NCI-H446 treated with DMSO at 0.1 percent for 48 hours (cell line): ENCODE measurements around the gene ZNF613.
"Not testable (repeated sequence)": the region's sequence is repeated elsewhere in the genome, so short reads cannot be mapped to it uniquely, and the experiment has no call there.

ENCODE experiments used
- DNase-seq: peaks from one replicate; lab custom pipeline; 2025; lab: John Stamatoyannopoulos, UW

Gene ZNF613

DNA sequence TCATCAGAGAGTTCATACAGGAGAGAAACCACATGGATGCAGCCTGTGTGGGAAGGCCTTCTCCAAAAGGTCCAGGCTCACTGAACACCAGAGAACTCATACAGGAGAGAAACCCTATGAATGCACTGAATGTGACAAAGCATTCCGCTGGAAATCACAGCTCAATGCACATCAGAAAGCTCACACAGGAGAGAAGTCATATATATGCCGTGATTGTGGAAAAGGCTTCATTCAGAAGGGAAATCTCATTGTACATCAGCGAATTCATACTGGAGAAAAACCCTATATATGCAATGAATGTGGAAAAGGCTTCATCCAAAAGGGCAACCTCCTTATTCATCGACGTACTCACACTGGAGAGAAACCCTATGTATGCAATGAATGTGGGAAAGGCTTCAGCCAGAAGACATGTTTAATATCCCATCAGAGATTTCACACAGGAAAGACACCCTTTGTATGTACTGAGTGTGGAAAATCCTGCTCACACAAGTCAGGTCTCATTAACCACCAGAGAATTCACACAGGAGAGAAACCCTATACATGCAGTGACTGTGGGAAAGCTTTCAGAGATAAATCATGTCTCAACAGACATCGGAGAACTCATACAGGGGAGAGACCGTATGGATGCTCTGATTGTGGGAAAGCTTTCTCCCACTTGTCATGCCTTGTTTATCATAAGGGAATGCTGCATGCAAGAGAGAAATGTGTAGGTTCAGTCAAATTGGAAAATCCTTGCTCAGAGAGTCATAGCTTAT, 17.7 kb downstream of the ZNF613 start:
- no peak for DNase-seq

DNA sequence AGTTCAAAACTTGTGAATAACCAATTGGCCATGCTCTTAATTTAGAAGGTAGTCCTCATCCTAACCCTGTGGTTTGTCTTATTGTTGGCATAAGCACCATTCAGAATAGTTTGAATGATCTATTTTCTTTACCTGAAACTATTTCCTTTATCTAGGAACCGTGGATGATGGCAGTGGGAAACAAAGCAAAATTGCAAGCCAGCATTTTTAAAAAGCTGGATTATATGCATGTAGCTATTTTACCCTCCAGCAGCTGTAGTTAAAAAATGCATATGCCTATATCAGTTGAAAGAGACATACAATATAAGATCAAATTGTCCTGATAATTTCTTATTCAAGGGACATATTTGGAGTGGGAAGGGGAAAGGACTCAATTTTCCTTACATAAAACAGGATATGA, 19.3 kb downstream of the ZNF613 start:
- no peak for DNase-seq

DNA sequence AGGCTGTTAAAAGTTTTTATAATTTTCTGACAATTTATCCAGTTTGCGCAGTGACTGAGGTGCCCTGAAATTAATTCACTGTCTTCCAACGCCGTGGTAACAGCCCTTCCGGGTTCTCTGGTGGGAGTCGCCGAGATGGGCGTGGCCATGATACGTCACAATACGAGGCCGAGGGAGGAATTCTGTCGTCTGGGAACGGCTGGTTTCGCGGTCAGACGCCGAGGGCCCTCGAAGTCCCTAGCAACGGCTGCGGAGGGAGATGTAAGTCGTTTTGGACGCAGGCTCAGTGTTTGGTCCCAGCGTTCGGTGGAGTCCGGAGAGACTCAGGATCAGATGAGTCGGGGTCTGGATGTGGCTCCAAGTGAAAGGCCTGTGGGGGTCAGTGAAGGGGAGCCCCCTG, 21.7 kb downstream of the ZNF613 start:
- no peak for DNase-seq

DNA sequence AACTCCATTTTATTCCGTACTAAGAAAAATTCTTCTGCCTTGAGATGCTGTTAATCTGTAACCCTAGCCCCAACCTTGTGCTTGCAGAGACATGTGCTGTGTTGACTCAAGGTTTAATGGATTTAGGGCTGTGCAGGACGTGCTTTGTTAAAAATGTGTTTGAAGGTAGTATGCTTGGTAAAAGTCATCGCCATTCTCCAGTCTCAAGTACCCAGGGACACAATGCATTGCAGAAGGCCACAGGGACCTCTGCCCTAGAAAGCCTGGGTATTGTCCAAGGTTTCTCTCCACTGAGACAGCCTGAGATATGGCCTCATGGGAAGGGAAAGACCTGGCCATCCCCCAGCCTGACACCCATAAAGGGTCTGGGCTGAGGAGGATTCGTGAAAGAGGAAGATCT, 30.6 kb downstream of the ZNF613 start:
- DNase-seq, result not testable (repeated sequence)

DNA sequence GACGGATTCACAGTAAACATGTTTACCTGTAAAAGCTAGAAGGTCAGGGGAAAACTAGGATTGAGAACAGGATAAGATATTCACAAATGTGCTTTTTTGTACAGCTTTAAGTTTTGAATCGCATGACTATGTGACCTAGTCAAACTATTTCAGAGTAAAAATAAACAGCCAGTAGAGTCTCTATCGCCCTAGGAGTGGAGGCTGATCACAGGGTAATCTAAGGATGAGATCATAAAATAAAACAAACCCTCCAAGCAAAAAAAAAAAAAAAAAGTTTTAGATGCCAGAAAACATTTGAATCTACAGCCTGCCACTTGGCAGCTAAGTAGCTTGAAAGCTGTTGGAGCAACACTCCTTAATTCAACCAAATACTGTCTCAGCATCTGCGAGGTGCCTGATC, 32.5 kb downstream of the ZNF613 start:
- no peak for DNase-seq

DNA sequence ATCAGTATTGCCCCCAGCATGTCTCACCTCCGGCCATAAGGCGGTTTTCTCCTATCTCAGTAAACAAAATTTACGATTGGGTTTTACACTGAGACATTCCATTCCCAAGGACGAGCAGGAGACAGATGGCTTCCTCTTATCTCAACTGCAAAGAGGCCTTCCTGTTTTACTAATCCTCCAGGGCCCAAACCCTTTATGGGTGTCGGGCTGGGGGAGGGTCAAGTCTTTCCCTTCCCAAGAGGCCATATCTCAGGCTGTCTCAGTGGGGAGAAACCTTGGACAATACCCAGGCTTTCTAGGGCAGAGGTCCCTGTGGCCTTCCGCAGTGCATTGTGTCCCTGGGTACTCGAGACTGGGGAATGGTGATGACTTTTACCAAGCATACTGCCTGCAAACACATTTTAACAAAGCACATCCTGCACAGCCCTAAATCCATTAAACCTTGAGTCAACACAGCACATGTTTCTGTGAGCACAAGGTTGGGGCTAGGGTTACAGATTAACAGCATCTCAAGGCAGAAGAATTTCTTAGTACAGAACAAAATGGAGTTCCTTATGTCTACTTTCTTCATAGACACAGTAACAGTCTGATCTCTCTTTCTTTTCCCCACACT, 33.5 kb downstream of the ZNF613 start:
- DNase-seq, result not testable (repeated sequence)

DNA sequence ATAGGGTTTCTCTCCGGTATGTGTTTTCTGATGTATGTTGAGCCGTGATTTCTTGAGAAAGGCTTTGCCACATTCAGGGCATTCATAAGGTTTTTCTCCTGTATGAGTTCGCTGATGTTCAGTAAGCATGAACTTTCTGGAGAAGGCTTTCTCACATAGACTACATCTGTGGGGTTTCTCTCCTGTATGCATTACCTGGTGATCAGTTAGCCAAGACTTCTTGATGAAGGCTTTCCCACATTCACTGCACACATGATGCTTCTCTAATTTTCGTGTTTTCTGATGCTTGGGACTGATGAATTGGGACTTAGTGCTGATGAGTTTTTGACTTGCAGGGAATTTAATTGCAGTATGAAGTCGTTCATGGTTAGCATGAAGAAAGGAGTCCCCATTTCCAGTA, 38.3 kb downstream of the ZNF613 start:
- no peak for DNase-seq

DNA sequence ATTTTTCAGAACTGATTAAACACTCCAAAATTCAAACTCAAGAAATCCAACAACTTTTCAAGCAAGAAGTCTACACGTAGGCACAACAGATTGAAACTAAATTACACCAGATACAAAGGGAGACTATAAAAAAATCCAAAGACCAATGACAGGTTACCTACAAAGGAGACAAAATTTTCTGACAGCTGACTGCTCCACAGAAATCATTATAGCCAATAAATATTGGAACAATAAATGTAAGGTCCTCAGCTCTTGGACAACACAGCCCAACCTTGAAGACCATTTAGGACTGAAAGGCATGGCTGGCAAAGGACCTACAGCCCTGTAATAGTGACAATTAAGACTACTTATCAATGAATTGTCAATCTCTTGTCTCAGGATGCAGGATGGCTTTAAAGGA, 43.4 kb downstream of the ZNF613 start:
- DNase-seq, result no peak

DNA sequence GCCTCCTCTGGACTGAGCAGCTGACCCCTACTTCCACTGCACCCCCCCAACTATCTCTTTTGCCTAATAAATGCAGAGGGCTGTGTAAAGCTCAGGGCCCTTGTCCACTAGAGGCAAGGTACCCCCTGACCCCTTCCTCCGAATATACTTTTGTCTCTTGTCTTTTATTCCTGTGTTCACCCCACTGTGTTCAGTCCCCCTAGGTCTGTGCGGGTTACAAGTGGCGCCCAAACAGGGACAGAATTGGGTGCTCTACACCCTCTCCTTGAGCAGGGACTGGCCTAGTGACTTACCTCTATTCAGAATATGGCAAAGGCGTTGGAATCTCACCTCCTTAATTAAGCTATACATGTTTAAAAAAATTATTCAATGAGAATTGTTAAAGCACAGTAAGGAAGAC, 44.4 kb downstream of the ZNF613 start:
- no peak for DNase-seq

DNA sequence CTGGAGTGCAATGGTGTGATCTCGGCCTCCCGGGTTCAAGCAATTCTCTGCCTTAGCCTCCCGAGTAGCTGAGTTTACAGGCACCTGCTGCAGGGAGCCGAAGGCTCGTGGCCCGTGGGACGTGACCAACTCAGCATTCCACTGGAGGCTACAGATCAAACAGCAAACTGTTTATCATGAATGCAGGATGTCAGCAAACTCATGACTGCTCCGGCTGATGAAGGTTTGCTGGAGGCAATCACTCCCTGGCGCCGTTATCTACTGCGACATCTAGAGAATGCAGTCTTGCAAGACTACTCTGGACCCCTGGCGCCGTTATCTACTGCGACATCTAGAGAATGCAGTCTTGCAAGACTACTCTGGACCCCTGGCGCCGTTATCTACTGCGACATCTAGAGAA, 48.5 kb downstream of the ZNF613 start:
- DNase-seq, result not testable (repeated sequence)

DNA sequence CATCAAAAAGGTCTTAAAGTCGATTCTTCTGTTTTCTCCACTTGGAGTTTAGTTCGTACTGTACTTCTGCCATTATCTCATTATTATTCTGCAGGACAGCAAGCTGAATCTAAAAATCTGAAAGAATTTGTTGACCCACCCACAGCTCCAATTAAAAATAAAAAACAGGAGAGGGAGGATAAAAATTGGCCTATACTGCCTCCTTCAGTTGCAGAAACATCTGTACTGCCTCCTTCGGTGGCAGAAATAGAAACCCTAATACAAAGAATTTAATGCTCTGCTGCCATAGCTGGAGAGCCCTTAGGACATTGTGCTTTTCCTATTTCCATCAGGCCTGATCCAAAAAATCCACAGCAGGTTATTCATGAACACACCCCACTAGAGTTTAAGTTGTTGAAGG, 49.6 kb downstream of the ZNF613 start:
- no peak for DNase-seq

DNA sequence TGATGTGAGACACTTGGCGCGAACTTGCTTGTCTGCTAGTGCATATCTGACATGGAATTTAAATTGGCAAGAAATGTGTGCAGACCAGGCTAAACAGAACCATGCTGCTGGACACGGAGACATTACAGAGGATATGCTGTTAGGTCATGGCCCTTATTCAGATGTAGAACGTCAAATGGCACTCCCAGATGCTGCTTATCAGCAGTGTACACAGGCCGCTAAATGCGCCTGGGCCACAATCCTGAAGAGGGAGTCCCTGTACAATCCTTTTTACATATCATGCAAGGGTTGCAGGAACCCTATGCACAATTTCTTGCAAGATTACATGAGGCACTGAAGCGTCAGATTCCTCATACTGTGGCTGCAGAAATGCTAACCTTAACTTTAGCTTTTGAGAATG, 50.1 kb downstream of the ZNF613 start:
- no peak for DNase-seq

DNA sequence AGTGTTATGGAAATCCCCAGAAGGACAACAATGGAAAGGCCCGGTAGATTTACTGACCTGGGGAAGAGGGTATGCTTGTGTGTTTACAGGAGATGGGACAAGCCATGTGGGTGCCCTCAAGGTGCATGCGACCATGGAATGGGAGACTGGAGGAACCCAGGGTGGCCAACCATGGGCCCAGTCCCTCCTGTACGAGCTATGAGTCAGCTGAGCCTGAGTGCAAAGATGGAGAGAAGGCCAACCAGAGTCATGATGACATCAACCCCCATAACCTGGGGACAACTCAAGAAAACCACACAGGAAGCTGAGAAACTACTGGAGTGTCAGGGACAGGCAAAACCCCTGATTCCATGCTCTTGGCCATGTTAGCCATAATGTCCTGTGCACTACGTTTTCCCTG, 51.6 kb downstream of the ZNF613 start:
- DNase-seq, result no peak

DNA sequence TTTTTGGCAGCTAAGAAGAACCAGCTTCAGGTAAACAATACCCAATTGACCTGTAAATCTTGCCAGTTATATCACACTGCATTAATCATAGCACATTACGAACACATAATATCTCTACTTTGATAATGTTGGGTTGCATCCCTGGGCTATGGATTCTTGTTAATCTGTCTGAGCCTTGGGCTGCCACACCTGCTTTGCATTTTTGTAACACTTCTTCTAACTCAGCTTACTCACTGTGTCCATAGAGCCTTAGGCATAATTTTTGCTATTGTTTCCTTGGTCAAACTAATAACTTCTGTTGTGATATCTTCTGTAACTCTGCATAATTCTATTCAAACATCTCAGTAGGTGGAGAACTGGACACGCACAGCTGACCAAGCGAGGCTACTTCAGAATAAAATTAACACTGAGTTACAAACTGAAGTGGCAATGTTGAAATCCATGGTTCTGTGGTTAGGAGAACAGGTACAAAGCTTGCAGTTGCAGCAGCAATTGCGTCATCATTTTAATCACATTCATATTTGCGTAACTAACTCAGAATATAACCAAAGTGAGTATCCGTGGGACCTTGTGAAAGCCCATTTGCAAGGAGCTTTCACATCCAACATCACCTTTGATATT, 53.0 kb downstream of the ZNF613 start:
- no peak for DNase-seq

DNA sequence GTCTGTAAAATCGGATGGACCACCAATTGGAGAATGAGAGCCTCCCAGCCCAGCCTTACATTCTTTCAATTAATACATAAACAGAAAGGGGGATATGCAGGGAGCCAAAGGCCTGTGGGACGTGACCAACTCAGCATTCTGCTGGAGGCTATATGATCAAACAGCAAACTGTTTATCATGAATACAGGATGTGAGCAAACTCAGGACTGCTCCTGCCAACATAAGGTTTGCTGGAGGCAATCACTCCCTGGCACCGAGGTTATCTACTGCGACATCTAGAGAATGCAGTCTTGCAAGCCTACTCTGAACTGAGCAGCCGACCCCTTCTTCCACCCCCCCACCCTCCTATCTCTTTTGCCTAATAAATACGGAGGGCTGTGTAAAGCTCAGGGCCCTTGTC, 53.7 kb downstream of the ZNF613 start:
- DNase-seq, result not testable (repeated sequence)

DNA sequence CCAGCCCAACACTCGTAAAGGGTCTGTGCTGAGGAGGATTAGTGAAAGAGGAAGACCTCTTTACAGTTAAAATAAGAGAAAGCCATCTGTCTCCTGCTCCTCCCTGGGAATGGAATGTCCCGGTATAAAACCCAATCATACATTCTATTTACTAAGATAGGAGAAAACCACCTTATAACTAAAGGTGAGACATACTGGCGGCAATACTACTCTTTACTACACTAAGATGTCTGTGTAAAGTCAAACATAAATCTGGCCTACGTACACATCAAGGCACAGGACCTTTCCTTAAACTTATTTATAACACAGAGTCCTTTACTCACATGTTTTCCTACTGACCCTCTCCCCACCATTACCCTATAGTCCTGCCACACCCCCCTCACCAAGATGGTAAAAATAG, 56.1 kb downstream of the ZNF613 start:
- no peak for DNase-seq

DNA sequence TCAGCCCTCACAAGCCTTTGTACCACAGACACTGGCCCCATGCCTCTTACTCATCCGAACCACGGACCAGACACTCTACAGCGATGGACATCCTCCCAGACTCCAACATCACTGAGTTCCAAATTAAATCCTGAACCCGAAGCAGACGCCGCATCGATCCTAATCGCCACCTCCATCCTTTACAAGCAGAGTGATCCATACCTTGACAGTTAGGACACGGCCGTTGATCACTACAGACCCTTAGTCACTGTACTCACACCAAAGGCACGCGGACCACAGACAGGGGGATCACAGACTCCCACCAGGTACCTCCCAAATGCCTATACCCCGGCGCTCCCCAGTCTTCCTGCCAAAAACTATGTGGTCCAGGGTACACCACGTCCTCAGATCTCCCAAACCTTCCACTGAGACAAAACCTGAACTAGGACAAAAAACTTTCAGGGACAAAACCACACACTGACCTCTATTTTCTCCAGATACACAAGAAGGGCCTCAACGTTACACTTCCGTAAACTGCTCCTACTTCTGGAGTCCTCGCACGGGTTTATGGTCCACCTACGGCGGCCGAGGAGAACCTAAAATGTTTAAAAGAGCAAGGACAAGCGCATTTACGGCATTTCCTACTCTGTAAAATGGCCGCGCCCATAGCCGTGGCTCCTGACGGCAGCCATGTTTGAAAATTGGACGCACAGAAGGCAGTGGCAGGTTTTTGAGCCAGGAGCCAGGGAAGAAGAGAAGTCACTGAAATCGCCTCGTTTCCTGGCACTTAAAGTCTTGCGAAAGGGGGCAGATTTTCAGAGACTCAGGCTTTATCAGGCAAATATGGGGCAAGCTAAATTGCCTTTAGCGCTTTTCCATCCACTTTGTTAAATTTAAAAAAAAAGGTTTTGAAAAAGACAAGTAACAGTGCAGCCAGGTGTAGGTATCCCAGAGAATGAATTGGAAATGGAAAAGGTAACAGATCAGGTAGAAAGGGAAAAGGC, 59.3 kb downstream of the ZNF613 start, which contains the start of gene ZNF350:
Gene ZNF350 (minus strand): TSS at position 532 of the 983 bp plus-strand sequence. CDS start 12,480 bp downstream, outside the sequence.
- DNase-seq, result peak; percentile 83

DNA sequence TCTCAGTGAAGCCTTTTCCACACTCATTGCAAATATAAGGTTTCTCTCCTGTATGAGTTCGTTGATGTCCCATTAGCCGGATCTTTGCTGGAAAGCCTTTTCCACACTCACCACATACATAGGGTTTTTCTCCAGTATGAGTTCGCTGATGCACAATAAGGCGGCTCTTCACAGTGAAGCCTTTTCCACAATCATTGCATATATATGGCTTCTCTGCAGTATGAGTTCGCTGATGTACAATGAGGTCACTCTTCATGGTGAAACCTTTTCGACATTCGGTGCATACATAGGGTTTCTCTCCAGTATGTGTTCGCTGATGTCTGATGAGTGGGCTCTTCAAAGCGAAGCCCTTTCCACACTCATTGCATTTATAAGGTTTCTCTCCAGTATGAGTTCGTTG, 66.2 kb downstream of the ZNF613 start:
- no peak for DNase-seq

DNA sequence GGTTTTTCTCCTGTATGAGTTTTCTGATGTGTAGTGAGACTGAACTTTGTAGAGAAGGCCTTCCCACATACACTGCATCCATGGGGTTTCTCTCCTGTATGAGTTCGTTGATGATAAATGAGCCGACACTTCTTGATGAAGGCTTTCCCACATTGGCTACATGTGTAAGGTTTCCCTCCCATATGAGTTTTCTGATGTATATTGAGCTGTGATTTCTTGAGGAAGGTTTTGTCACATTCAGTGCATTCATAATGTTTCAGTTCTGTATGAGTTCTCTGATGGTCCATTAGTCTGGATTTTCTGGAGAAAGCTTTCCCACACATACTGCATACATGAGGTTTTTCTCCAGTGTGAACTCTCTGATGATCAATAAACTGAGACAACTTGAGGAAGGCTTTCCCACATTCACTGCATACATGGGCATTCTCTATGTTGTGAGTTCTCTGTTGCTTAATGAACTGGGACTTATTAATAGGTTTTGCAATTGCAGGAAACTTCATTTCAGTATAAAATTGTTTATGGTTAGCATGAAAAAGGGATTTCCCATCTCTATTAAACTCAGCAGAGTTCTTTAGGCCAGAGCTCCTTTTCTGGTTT, 66.9 kb downstream of the ZNF613 start:
- no peak for DNase-seq
